H1 (cell line): ENCODE measurements around the gene LMO2. TPM values are rescaled to one million over a fixed set of nuclear protein-coding genes. Genes with fewer than 3 reads are reported as not detected.

Source experiments
- JUN ChIP-seq: IDR thresholded peaks from 2 replicates; pipeline ENCODE4 v1.6.1; 2011; ENCODE audit warnings: low read depth, mild to moderate bottlenecking, improper control_type of control experiment, low read length
- polyA plus RNA-seq, 7 experiments: library from polyadenylated mRNA; depleted of rRNA in 3 of 7; stranded (reverse) in 5 of 7; unstranded in 2 of 7; fragments of >200 nt in 5 of 7; fragments of 200-250 nt in 2 of 7; gene quantifications; 1 replicate in 5 of 7; 2 replicates in 1 of 7; 4 replicates in 1 of 7; pipeline versions ENCODE4 v1.2.1 to v1.2.3, GENCODE V29; 2011 to 2013; ENCODE audit warnings: missing spikeins in 2 of 7, mixed read lengths in 2 of 7
- total RNA-seq: library from RNA; stranded (reverse); fragmentation: NEBNext Ultra II Directional; extraction: Animal tissue kit (Norgen Biotek cat#: 25700); gene quantifications from 2 replicates; pipeline ENCODE4 v1.2.1, GENCODE V29; 2021

Gene LMO2
- total and polyA plus RNA-seq, 2 of the 8 experiments (the other 6 are each of a cell fraction or from before 2014, with no cell fraction given) = 1.6 to 2.7 TPM

- no peak for TF ChIP-seq JUN
These were observed 24.9 kb downstream of the LMO2 start (continued) for GRCh38 chr11:33866936-33867335.
